NCI-H526 (cell line): ENCODE measurements around the gene NPRL2.
A peak's percentile ranks its signal among the peaks of the same experiment; 100 is the strongest.

Source experiments
- DNase-seq, 2 experiments: peaks; one replicate each; lab custom pipeline; 2025; lab: John Stamatoyannopoulos, UW

The NPRL2 gene

GRCh38 chr3:50304601-50305000 lies 46.0 kb downstream of the NPRL2 start:
- no peak for DNase-seq

- DNase-seq, result no peak
Measured at GRCh38 chr3:50303013-50303815, 47.4 kb downstream of the NPRL2 start, which contains the start of gene HYAL1. Gene HYAL1, minus strand, starts transcription at chr3:50303574. Its CDS starts 618 bp downstream, at chr3:50302956.

- no peak for DNase-seq
Measured at GRCh38 chr3:50302095-50303012, 48.2 kb downstream of the NPRL2 start.

GRCh38 chr3:50300681-50301254 lies 49.8 kb downstream of the NPRL2 start:
- no peak for DNase-seq

- no peak for DNase-seq
Measured at GRCh38 chr3:50299929-50300680, 50.5 kb downstream of the NPRL2 start.

- DNase-seq, result no peak
Measured at GRCh38 chr3:50299638-50299928, 51.0 kb downstream of the NPRL2 start.

GRCh38 chr3:50298836-50299637 lies 51.5 kb downstream of the NPRL2 start, which contains the start of the genes HYAL3 and NAA80:
Gene HYAL3, minus strand, starts transcription at chr3:50299405. Its CDS starts 3,803 bp downstream, at chr3:50295602.
Gene NAA80, minus strand, starts transcription at chr3:50299405. Its CDS starts 1,942 bp downstream, at chr3:50297463.
- DNase-seq, result peak; percentile 96 to 99

GRCh38 chr3:50297896-50298725 lies 52.5 kb downstream of the NPRL2 start:
- peak in 1 of 2 experiments; percentile 31 for DNase-seq

- no peak for DNase-seq
Measured at GRCh38 chr3:50297384-50297775, 53.2 kb downstream of the NPRL2 start.
